Sigmoid colon (tissue), 7 donors: ENCODE measurements around the gene SMYD3. TPM values are rescaled to one million over a fixed set of nuclear protein-coding genes. Genes with fewer than 3 reads are reported as not detected.
A peak's percentile ranks its signal among the peaks of the same experiment; 100 is the strongest.

Source experiments
- DNase-seq: peaks from one replicate; pipeline ENCODE4 v3.0.0-alpha.2; 2019
- H3K27ac ChIP-seq, 4 donors: fragments of 200-600 bp; sonication (generic); one replicate each; pipeline ENCODE4 v1.5.1; 2016 to 2019; ENCODE audit warnings: mild to moderate bottlenecking in 1 of 4
- H3K27me3 ChIP-seq, 3 donors: fragments of 200-600 bp; sonication (generic); one replicate each; pipeline ENCODE4 v1.5.1; 2019; ENCODE audit warnings: mild to moderate bottlenecking in 1 of 3
- H3K36me3 ChIP-seq, 4 donors: fragments of 200-600 bp; sonication (generic); one replicate each; pipeline ENCODE4 v1.5.1; 2016 to 2019
- H3K4me1 ChIP-seq, 4 donors: fragments of 200-600 bp; sonication (generic); one replicate each; pipeline ENCODE4 v1.5.1; 2017 to 2019
- H3K4me3 ChIP-seq, 4 donors: fragments of 200-600 bp; sonication (generic); one replicate each; pipeline ENCODE4 v1.5.1; 2017 to 2019; ENCODE audit warnings: mild to moderate bottlenecking in 2 of 4, moderate library complexity in 1 of 4
- H3K9me3 ChIP-seq, 4 donors: fragments of 200-600 bp in 3 of 4; sonication (generic) in 3 of 4; one replicate each; pipeline versions ENCODE4 v1.5.1 to v1.6.1; 2013 to 2019
- EP300 ChIP-seq, 4 donors: sonication (generic); formaldehyde crosslinking; IDR thresholded peaks; one replicate each; pipeline ENCODE4 v1.6.1; 2017; ENCODE audit warnings: antibody characterized with exemption in 4 of 4
- POLR2A ChIP-seq, 2 donors: fragments of 450-650 bp; IDR thresholded peaks; one replicate each; pipeline ENCODE4 v1.6.1; 2016; ENCODE audit warnings: antibody characterized with exemption in 2 of 2, mild to moderate bottlenecking in 2 of 2, moderate library complexity in 2 of 2
- POLR2AphosphoS5 ChIP-seq, 4 donors: sonication (generic); formaldehyde crosslinking; IDR thresholded peaks; one replicate each; pipeline ENCODE4 v1.6.1; 2017; ENCODE audit warnings: antibody characterized with exemption in 4 of 4
- WGBS, 2 donors: extraction: QIAGEN DNeasy Blood & Tissue Kit; methylation state at CpG; one replicate each; pipeline ENCODE4 v1.1.7; 2013; 5-methylcytosine and 5-hydroxymethylcytosine counted together
- intact Hi-C: fragments of 100-400 bp; cut with DNase I; formaldehyde crosslinking; loops from one replicate; pipeline ENCODE4 v1.15.1; 2023
- polyA plus RNA-seq, 3 donors: library from polyadenylated mRNA; stranded (reverse); fragments of 200-250 nt; gene quantifications; one replicate each; pipeline ENCODE4 v1.2.3, GENCODE V29; 2013
- total RNA-seq, 4 donors: library from RNA; depleted of rRNA; stranded (reverse); fragments of >200 nt; gene quantifications; one replicate each; pipeline ENCODE4 v1.1.0, GENCODE V29; 2016
- TF ChIP-seq, protein P1 (sequence below), 4 experiments: fragments of 450-650 bp in 3 of 4; fragments of 200-600 bp in 1 of 4; IDR thresholded peaks; one replicate each; pipeline ENCODE4 v1.5.1; 2016 to 2019; ENCODE audit warnings: antibody characterized with exemption in 4 of 4, mild to moderate bottlenecking in 3 of 4, moderate library complexity in 2 of 4
- donor health status: healthy with polysubstance abuse.
- donor health status: Bipolar disorder and iron deficiency.
- donor health status: healthy.

SMYD3 gene
- total and polyA plus RNA-seq, 7 donors, result 8.7 to 23.8 (median 17.1) TPM

DNA sequence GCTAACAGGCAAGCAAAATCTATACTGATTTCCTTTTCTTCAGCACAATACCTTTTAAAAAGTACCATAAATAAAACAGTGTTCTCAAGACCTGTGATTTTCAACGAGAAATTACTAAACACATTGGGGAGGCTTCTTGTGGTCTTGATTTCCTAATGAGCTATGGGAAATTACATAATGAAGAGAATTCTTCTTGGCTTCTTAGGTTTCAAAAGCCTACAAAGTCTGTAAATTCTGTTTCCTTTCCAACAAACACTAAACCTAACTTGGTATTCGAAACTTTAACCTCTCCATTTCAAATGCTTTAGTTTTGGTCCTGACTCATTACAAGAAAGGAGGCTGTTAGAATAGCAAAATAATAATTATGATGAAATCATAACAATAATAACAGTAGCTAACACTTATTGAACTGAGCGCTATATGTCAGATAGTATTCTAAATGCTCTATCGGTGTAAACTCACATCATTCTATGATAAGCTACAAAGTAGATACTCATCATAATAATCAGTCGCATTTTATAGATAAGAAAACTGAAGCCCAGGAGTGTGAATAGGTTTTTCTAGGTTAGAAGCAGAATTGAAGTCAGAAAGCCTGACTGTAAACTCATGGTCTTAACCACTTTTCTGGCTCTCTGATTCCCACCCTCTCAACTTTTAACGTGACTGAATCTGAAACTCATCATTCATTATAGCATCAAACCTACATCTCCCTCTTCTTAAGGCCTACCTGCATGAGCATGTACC lies 486.7 kb downstream of the SMYD3 start:
- Histone ChIP-seq H3K4me3 (no peak overlapping the region), H3K36me3 (no peaks in the 10 kb centered on the region), H3K27ac (no peak overlapping the region), H3K4me1 (no peaks in the 10 kb centered on the region), H3K27me3 (no peaks in the 10 kb centered on the region), H3K9me3 (no peaks in the 10 kb centered on the region)
- DNase-seq, result no peak
- intact Hi-C loops, result no loop called here
- 74 to 86% methylated on average over 6 of the region's 6 CpGs for WGBS, 2 donors
- TF ChIP-seq POLR2A (IDR thresholded peaks at IDR 0.05) (no peak), EP300 (IDR thresholded peaks at IDR 0.05) (no peak), POLR2AphosphoS5 (IDR thresholded peaks at IDR 0.05) (no peak)
- TF ChIP-seq, protein P1, sequence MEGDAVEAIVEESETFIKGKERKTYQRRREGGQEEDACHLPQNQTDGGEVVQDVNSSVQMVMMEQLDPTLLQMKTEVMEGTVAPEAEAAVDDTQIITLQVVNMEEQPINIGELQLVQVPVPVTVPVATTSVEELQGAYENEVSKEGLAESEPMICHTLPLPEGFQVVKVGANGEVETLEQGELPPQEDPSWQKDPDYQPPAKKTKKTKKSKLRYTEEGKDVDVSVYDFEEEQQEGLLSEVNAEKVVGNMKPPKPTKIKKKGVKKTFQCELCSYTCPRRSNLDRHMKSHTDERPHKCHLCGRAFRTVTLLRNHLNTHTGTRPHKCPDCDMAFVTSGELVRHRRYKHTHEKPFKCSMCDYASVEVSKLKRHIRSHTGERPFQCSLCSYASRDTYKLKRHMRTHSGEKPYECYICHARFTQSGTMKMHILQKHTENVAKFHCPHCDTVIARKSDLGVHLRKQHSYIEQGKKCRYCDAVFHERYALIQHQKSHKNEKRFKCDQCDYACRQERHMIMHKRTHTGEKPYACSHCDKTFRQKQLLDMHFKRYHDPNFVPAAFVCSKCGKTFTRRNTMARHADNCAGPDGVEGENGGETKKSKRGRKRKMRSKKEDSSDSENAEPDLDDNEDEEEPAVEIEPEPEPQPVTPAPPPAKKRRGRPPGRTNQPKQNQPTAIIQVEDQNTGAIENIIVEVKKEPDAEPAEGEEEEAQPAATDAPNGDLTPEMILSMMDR (IDR thresholded peaks at IDR 0.05), result no peak

DNA sequence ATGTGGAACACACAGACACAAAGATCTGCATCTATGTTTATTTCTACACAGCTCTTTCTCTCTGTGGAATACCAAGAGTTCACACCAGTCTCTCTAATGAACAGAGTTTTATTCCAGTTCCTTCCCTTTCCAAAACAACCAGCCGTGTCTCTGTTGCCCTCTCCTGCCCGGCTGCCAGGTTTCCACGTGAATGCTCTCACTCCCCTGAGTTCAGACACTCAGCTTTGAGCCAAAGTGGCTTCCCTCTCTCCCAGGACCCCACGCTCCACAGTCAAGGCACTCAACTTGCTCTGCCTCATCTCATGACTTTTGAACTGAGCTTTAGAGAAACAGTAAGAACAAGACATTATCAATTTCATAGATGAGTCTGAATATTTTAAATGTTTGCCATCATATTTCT lies 488.9 kb downstream of the SMYD3 start:
- TF ChIP-seq, protein P1 (IDR thresholded peaks at IDR 0.05), result no peak
- no peak for TF ChIP-seq POLR2A (IDR thresholded peaks at IDR 0.05)
- TF ChIP-seq POLR2AphosphoS5 (IDR thresholded peaks at IDR 0.05), result no peak
- no peak for TF ChIP-seq EP300 (IDR thresholded peaks at IDR 0.05)
- no peaks in the 10 kb centered on the region for H3K4me1 ChIP-seq
- intact Hi-C loops, result loop anchor here (10.0 kb wide), 1 partner anchor 257 kb away; no protein-coding TSS in a partner anchor
- H3K36me3 ChIP-seq, result no peaks in the 10 kb centered on the region
- 86 to 89% methylated on average over 4 of the region's 4 CpGs for WGBS, 2 donors
- H3K27me3 ChIP-seq, result no peaks in the 10 kb centered on the region
- no peak overlapping the region for H3K27ac ChIP-seq
- no peak overlapping the region for H3K4me3 ChIP-seq
- no peaks in the 10 kb centered on the region for H3K9me3 ChIP-seq
- no peak for DNase-seq

DNA sequence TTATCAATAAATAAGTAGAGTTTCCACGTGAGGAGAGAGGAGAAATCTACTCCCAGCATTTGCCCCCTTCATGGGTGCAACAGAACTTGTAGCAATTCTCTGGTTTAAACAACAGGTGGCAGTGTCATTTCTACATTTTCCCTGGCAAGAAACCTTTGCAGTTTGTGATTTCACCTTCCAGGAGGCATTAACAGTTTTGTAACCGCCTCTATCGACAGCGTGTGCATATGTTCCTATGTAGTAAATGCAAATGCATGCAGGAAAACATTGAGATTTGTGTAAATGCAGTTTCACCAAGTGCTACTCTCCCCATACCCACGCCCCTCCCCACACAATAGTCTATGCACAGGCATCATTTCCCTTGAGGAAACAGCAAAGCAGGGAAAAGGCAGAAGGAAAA lies 494.7 kb downstream of the SMYD3 start:
- TF ChIP-seq, protein P1 (IDR thresholded peaks at IDR 0.05), result peak; percentile 7 to 58 (median 36)
- TF ChIP-seq EP300 (IDR thresholded peaks at IDR 0.05), result no peak
- Histone ChIP-seq H3K27me3 (no peaks in the 10 kb centered on the region), H3K36me3 (no peaks in the 10 kb centered on the region), H3K4me3 (no peak overlapping the region), H3K4me1 (no peaks in the 10 kb centered on the region), H3K27ac (no peak overlapping the region), H3K9me3 (no peaks in the 10 kb centered on the region)
- DNase-seq, result no peak
- intact Hi-C loops, result loop anchor here (2.0 to 10.0 kb wide), 3 partner anchors 104 to 480 kb away; no protein-coding TSS in a partner anchor
- WGBS, 2 donors, result 17 to 29% methylated on average over 5 of the region's 5 CpGs

DNA sequence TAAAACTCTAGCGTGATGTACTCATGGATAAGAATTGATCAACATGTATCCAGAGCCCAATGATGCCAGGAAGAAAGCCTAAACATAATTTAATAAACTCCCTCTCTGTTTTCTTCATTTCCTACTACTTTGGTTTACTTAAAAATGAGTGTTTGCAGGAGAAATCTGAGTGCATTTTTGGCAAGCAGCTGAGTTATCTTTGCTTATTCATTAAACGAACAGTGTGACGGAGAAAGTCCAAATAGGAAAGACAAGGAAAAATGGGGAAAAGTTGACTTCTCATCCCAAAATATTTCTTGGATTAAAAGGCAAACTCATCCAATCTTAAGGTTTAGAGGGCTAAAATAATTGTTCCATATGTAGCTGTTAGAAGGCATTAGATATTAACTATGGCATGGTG lies 496.7 kb downstream of the SMYD3 start:
- TF ChIP-seq, protein P1 (IDR thresholded peaks at IDR 0.05), result no peak
- TF ChIP-seq POLR2A (IDR thresholded peaks at IDR 0.05) (no peak), EP300 (IDR thresholded peaks at IDR 0.05) (no peak), POLR2AphosphoS5 (IDR thresholded peaks at IDR 0.05) (no peak)
- Histone ChIP-seq H3K4me1 (peaks cover 0 to 4% (median 1%) of the 10 kb centered on the region in 4 donors), H3K27me3 (no peaks in the 10 kb centered on the region), H3K9me3 (no peaks in the 10 kb centered on the region), H3K36me3 (no peaks in the 10 kb centered on the region), H3K27ac (no peak overlapping the region), H3K4me3 (no peak overlapping the region)
- WGBS, 2 donors, result 88 to 90% methylated on average over 3 of the region's 3 CpGs
- intact Hi-C loops, result loop anchor here (5.0 to 10.0 kb wide), 2 partner anchors 264 to 482 kb away; no protein-coding TSS in a partner anchor
- no peak for DNase-seq
